ENCODE results near the gene MORC1.

GRCh38 chr3:109073116-109073515, 44.8 kb downstream of the MORC1 start:
- TF ChIP-seq CTCF (IDR thresholded peaks at IDR 0.05): no peak
- no peak for TF ChIP-seq EZH2phosphoT487 (IDR thresholded peaks at IDR 0.05)
